ENCODE results near the gene IRF8.
"Not testable (repeated sequence)": the region's sequence is repeated elsewhere in the genome, so short reads cannot be mapped to it uniquely, and the experiment has no call there.

IRF8 gene

DNA sequence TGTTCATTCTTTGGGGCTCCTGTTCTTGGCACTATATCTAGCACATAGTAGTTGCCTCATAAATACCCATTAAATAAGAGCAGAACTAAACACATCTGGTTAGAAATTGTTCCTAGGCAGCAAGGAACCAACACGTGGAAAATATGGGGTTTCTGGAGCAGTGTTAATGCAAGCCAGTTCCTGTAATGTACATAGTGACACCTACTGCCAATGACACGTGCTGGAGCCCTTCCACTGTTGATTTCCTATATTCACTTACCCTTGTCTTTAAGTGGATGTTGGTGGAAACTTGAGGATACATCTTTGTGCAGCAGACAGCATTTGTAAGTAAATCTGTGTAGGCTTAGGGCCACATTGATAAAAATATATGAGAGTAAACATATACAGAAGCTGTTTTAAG is 1.6 kb upstream of the IRF8 start:
- peak; percentile 40 to 59 for DNase-seq

DNA sequence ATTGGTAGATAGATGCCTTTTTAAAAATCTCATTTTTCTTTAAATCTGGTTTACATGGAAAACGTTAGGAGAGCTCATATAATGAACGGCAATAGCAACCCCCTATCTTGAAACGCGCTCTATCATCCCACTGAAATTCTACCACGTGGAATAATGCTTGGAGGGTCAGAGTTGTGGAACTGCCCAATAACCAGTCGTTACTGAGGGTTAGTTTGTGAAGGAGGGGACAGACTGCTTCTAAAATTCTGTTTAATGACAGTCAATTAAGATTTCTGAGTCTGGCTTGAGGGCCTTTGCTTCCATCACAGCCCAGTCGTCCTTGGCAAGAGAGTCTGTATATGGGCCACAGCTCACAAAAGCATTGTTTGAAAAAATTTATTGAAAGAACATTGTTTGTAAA is 482 bp downstream of the IRF8 start:
- no peak for DNase-seq

DNA sequence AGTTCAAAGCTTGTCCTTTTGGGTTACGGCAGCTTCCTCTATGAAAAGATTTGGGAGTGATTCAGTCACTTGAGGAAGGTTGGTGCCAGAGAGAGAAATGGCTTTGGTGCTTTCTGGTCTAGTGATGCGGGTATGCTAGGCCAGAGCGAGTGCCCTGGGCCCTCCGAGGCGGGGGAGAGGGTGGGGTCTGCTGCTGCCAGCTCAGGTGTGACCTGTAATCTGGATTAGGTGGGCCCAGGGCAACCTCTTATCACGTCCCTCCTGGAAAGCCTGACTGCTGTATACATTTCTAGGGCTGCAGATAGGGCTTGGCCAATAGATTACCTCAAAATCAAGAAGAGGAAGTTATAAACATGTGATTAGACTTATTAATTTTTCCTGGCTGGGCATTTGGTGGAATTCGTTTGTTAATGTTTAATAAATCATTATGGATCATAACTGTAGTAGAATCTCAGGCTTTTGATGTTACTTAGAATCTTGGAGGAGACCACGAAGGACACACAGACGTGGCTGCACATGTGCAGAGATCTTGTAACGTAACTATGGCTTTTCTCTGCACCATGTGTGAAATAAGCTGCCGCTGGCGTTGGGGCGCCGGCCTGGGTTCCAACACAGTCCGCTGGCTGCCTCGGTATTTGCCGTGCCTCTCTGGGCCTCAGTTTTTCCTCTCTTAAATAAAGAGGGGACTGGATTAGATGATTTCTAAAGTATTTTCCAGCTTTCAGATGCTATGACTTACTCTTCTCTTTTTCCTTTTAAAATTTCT is 1.2 kb downstream of the IRF8 start:
- DNase-seq: no peak

DNA sequence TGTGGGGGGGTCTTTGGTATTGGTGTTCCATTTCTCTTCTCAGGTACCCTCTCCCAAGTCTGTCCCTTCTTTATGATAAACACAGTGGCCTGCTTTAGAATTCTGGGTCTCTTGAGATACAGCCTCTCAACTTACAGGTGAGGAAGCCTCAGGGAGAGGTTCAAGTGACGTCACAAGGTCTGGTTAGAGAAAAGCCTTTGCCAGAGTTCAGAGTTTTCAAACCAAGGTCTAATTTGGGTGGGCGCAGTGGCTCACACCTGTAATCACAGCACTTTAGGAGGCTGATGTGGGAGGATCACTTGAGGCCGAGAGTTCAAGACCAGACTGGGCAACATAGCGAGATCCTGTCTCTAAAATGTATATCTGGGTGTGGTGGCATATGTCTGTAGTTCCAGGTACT is 2.1 kb downstream of the IRF8 start:
- DNase-seq: no peak

DNA sequence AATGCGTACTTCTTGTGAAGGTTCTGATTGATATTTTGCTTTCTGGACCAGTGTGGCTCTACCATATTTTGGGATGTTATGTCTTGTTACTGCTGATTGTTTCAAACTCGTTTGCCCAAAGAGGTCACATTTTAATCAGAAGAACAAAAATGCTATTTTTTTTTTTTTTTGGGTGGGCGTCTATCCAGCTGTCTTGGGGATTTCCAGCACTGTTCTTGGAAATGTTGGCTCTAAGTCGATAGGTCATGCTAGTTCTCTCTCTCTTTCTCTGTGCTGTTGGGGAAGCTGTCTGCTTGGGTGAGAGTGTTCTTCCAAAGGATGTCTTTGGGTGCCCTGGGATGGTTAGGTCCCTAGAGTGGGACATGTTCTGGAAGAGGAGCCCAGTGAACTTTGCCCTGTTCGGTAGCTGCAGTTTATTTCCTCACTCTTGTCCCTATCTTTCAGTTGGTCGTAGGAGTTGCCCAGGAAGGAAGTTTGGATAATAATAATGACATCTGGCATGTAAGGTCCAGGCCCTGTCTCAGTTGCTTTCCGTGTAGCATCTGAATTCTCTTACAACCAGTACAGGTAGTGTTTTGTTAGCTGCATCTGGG is 2.9 kb downstream of the IRF8 start:
- no peak for DNase-seq

DNA sequence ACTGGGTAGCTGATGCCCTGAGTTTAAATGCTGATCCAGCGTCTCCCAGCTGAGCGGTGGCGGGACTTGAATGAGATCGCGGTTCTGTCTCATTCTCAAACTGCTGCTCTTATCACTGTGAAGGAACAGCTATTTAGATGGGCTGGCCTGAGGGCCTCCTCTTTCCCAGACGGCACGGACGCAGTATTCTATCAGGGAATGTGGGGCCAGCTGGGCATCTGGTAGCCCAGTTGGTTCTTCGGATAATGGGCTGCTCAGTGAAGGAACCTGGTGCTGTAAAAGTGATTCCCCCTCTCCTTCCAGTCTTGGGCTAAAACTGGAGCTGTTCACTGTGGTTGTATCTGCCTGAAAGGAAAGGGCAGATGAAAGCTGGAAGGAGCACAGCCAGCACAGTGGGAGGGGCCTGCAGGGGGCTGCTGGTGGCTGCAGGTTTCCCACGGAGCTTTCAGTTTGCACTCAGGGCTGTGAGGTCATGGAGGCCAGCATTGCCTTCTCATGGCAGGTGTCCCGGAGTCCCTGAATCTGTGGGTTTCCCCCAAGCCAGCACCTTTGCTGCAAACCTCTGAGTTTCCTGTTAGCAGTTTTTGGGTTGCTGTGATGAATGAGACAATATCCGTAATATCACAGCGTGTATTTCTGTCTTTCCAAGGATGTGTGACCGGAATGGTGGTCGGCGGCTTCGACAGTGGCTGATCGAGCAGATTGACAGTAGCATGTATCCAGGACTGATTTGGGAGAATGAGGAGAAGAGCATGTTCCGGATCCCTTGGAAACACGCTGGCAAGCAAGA is 3.6 kb downstream of the IRF8 start:
- no peak for DNase-seq

DNA sequence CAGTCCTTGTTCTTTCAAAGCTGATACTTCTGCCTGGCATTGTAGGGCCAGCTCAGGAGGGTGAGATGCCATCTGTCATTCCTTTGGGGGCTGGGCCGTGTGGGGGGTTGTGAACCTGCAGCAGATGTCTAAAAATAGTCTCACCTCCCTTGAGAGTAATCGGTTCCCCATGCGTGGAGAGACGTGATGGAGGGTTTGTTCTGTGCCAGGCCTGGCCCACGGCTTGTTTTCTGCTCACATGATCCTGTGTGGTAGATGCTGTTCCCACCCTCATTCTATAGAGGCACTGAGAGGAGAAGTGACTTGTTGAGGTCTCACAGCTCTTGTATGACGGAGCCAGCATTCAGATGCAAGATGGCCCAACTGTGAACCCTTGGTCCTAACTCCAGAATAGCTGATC is 4.6 kb downstream of the IRF8 start:
- no peak for DNase-seq

DNA sequence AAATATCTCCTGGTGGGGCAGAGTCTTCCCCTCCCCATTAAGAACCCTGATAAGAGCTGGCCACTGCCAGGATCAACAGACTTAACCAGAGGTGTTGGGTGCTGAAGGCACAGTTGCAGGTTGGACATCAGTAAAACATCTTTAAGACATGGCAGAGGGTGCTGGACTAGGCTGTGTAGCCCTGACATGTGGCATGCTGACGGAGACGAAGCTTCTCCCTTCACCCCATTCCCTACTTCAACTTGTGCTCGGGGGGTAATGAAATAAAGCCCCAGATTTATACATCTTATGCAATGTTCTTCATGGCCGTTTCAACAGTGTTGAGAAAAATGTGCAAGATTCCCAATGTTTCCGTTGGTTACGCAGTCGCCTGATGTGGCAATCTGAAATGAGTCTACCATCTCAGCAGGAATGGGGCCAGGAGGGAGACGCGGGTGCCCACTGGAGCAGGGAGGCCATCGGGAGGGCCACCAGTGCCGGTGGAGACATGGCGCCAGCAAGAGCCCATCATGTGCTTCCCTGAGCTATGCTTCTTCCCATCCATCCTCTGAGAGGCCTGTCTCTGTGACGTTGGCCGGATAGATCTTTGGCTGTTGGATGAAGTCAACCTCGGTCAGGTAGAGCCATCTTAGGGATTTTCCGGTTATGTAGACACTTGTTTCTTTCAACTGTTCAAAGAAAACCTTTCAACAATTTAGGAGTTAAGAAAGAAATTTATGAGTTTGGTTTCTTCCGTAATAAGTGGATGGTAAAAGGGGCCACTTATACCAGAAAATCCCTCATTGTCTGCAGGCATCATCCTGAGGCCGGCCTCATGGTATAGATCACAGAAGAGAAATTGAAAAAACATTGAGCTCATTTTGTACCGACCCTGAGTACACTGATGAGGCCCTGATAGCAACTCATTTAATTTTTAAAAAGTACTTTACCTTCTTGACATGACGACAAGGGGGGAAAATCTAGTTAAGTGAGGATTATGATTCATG is 6.4 kb downstream of the IRF8 start:
- no peak for DNase-seq

DNA sequence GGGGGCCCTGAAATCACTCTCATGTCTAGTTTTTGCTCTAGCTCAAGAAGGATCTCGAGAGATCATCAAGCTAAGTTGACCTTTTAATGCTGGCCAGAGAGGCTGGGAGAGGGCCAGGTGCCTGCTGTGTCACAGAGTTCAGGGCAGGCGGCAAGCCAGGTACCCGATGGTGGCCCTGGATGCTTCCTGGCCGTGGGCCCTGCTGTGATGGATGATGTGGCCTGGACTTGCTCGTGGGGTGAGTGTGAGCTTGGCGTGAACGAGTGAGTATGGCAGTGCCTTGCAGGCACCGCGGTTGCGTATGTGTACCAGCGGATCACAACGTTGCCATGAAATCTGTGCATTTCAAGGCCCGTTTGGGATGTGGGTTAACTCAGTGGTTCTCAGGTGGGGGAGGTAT is 7.4 kb downstream of the IRF8 start:
- no peak for DNase-seq

DNA sequence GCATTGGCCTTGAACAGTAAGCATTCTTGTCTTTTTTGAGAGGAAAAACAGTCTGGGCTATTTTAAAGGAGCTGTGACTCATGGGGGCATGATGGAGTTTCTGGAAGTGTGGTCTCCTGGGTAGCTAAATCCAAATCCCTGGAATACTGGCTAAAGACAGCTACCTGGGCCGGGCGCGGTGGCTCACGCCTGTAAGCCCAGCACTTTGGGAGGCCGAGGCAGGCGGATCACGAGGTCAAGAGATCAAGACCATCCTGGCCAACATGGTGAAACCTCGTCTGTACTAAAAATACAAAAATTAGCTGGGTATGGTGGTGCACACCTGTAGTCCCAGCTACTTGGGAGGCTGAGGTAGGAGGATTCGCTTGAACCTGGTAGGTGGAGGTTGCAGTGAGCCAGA is 8.3 kb downstream of the IRF8 start:
- not testable (repeated sequence) for DNase-seq

DNA sequence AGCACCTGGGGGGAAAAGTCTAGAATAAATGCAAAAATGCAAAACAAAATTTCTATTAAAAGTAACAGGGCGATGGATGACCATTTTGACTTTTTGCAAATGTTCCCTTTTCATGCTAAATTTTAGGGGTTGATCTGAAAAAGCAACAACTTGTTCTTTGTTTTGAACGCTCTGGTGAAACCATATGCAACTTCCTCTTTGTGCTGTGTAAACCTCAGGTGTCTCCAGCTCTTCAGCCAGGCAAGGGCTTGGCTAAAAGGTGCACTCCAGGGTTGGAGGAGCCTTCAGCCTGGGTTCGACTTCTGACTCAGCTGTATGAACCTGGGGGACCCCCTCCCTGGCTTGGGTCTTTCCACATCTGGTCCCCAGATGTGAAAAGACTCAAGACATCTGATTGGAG is 9.5 kb downstream of the IRF8 start:
- peak; percentile 19 to 48 for DNase-seq

DNA sequence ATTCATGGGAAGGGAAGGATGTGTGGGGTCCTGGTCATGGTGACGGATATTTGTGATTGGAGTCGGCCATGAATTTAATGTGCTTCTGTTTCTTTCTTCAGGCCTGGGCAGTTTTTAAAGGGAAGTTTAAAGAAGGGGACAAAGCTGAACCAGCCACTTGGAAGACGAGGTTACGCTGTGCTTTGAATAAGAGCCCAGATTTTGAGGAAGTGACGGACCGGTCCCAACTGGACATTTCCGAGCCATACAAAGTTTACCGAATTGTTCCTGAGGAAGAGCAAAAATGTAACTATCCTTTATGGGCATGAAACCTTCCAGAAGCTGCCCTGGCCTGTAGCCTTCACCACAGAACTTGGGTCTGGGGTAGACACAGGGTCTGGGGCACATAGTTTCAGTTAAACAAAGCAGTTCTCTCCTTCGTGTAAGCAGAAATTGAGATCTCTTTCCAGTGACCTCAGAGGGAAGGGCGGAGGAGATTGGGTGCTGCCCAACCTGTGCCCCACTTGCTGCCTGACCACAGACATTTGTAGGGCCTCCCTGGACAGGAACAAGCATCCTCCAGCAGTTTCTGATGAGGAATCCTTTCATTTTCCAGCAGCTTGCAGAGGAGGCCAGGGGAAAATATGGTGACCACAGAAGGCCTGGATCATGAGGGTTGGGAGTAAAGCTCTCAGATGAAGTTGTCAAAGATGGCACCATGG is 10.1 kb downstream of the IRF8 start:
- DNase-seq: no peak

DNA sequence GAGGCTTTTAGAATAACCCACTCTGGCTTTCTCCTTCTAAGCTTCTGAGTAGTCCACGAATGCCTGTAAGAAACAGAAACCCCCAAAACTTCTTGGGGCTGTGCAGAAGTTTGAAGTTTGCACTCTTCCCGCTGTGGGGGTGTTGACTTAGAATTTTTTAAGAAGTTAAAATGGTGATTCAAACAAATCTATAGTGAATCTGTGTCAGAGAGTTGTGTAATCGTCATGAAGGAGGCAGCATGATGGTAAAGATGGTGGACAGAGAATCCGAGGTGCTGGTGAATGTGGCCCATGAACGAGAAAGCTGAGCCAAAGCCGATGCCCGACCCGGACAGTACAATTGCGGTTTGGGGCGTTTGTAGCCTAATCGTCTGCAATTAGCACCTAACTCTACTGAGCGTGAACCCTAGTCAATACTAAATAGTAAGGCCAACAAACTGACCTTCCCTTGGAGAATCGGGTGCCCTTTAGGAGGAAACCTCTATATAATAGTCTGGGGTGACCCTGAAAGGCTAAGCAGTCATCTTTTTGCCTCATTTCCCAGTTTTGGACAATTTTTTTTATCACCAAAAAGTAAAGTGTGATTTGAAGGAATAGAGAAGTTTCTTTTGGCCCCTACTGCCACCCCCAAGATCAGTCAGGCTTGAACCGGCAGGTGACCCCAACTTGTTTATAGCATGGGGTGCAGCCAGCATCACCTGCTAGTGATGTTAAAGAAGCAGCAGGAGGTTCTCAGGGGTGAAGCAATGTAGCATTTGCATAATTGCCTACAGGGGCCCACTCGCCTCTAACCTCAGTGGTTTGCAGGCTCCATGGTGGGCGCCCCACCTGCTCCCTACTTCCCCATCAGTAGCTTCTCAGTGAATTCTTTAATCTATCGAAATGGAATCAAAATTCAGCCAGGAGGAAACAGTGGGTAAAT is 11.2 kb downstream of the IRF8 start:
- no peak for DNase-seq

DNA sequence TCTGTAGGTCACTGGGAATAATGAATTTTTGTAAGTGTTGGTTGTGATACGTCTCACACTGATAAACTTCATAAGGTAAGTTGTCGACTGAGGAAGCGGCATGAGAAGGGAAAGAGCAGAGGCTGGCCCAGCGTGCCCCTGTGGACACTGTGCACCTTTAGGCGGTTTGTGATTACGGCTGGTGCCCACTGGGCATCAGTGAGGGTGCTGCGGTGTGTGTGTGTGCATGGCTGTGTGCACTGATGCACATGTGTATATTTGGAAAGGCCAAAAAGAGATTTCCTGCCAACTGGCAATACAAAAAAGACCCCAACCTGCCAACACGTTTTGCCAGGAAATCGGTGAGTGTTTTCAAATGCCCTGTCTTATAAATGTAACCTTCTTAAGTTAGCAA is 11.9 kb downstream of the IRF8 start:
- DNase-seq: no peak

DNA sequence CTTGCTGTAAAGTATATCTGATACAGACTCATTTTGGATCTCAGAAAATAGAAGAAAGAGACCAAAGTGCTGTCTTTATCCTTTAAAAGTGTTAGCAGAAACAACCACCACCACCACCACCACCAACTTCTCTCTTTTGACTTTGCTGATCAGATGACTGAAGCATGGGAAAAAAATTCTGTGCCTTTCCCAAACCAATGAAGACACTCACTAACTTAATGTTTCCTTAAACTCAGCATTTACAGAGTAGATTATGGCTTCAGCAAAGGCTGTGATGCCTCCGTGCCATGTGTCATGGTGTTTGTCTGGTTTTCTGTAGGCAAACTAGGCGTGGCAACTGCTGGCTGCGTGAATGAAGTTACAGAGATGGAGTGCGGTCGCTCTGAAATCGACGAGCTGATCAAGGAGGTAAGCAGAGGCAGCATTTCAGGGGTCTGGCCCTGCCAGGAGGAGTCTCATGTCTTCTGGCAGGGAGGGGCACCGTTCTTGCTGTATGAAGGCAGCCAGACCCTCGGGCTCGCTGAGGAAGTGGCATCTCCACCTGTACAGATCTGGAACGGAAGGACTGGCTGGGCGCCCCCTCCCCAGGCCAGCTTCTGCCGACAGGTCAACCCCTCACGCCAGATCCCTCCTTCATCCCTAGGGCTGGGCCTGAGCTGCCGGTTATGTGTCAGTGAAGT is 12.4 kb downstream of the IRF8 start:
- DNase-seq: no peak

DNA sequence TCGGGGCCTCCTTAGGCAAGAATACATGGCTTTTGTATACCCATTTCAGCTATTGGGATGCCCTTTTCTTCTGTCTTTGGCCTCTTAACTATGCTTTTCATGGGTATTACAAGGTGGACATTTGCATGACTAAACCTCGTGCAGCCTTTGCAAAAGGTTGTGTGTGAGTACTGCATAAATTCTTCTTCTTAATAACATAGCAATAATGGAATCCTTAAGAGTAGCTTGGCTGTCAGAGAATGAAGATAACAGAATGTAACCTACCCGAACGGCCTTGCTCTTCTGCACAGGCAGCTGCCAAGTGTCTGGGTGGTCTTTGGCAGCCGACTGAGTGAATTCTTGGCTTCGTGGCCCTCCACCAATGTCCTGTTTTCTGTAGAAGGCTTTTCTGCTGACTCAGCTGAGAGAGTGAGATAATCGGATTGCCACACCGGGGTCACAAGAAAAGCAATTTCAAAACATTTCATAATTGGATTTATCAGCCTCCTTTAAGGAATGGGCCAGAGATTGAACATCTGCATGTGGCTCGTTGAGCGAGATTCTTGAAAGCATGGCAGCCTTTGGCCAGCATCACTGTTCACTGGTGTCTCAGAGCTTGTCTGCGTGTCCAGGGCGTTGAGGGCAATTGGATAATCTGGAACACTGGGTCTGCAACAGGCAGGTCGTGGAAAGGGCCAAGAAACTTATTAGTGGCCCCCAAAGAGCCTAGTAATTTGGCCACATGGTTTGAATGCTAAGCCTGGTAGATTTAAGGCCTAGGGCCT is 13.4 kb downstream of the IRF8 start:
- no peak for DNase-seq

DNA sequence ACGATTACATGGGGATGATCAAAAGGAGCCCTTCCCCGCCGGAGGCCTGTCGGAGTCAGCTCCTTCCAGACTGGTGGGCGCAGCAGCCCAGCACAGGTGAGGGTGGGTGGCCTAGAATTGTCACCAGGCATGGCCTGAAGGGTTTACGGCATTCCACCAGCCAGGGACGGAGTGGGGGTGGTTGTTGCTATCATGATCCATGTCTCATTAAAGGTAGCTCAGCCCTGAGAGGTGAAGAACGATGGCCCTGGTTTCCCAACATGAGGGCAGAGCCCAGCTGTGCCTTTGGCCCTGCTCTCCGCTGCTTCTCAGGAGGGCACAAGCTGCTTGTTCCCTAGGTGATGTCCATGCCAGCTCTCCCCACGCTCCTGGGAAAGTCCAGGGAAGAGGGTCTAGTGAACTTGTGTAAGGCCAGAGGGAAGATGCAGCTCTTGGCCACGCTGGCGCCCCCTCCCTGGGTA is 14.2 kb downstream of the IRF8 start:
- no peak for DNase-seq

DNA sequence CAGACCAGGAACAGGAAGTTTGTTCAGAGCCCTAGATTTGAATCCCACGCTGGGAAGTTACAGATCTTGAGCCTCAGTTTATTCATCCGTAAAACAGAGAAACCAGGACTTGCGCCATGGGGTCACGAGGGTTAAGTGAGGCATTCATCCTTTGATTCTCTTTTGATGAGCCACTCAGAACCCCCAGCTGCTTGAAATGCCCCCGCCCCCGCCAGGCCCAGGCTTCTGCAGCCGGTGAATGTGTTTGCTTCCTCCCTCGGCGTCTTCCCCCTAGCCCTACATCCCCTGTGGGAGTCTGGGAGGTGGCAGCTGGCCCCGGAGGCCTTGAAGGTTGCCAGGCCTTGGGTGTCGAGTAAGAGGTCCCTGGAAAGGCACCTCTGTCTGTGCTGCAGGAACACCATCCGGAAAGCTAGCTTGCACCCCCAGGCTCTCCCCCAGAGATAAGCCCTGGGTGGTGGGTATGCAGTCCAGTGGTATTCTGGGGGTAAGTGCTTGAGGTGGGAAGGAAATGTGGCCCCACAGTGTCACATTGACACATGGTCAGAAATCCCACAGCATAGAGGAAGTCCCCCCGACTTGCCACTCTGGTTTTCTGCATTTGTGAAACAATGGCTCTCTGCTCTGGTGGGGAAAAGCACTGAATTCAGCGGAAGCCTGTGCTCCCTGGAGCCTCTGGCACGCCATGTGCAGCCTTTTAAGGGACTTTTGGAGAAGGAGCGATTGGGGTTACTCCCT is 14.9 kb downstream of the IRF8 start:
- DNase-seq: peak; percentile 91 to 97

DNA sequence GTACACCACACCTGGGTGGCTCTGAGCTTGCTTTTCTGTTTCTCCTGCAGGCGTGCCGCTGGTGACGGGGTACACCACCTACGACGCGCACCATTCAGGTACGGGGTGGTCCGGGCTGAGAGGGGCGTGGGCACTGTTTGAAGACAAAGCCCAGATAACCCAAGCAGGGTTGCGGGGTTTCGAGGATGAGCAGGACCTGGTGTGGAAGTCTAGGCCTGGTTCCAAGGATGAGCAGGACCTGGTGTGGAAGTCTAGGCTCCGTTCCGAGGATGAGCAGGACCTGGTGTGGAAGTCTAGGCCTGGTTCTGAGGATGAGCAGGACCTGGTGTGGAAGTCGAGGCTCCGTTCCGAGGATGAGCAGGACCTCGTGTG is 15.4 kb downstream of the IRF8 start:
- no peak for DNase-seq

Measured in Kasumi-1 (cell line).